PC-3 (cell line): ENCODE data around the gene TOB1.

Experiments used
- EZH2 ChIP-seq: fragments of 300-600 bp; sonication (generic); IDR thresholded peaks from one replicate; pipeline ENCODE4 v1.6.1; 2017; ENCODE audit warnings: antibody characterized with exemption, mild to moderate bottlenecking, low read length; ENCODE audit not compliant: unreplicated experiment
- EZH2phosphoT487 ChIP-seq: fragments of 300-600 bp; sonication (generic); IDR thresholded peaks from 2 replicates; pipeline ENCODE4 v1.6.1; 2018; ENCODE audit warnings: mild to moderate bottlenecking, antibody characterized with exemption, low read length, borderline replicate concordance
- TF ChIP-seq, protein P1 (sequence below): fragments of 300-600 bp; sonication (generic); conservative IDR thresholded peaks from 2 replicates; pipeline ENCODE4 v1.5.1; 2017; ENCODE audit warnings: antibody characterized with exemption, low read depth, mild to moderate bottlenecking, low read length

DNA sequence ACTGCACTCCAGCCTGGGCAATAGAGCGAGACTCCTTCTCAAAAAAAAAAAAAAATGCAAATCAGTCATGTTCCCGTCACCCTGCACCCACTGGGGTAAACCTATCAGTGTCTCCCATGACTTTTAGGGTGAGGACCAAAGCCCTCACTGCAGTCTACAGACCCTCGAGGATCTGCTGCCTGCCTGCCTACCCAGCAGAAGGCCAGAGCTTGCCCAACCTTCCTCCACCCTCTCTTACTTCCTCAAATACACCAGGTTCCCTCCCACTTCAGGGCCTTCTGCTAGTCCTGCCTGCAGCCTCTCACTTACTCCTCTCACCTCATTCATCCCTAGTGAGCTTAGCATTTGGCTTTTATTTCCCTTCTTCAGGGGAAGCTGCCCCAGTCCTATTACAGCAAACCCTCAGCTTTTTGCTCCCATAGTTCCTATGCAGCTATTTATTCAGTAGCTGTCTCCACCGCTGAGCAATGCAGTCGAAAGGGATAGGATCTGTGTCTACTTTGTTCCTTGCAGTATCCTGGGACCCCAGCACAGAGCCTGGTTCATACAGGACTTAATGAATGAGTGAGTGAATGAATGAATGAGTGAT, 17.8 kb upstream of the TOB1 start:
- TF ChIP-seq, protein P1, sequence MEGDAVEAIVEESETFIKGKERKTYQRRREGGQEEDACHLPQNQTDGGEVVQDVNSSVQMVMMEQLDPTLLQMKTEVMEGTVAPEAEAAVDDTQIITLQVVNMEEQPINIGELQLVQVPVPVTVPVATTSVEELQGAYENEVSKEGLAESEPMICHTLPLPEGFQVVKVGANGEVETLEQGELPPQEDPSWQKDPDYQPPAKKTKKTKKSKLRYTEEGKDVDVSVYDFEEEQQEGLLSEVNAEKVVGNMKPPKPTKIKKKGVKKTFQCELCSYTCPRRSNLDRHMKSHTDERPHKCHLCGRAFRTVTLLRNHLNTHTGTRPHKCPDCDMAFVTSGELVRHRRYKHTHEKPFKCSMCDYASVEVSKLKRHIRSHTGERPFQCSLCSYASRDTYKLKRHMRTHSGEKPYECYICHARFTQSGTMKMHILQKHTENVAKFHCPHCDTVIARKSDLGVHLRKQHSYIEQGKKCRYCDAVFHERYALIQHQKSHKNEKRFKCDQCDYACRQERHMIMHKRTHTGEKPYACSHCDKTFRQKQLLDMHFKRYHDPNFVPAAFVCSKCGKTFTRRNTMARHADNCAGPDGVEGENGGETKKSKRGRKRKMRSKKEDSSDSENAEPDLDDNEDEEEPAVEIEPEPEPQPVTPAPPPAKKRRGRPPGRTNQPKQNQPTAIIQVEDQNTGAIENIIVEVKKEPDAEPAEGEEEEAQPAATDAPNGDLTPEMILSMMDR: no peak
- TF ChIP-seq EZH2: no peak
- no peak for TF ChIP-seq EZH2phosphoT487
